ENCODE measurements around the gene ADAM30. TPM values are rescaled to one million over a fixed set of nuclear protein-coding genes. Genes with fewer than 3 reads are reported as not detected.

The ADAM30 gene
- total RNA-seq, 2 donors from 2014 or later, result not detected

DNA sequence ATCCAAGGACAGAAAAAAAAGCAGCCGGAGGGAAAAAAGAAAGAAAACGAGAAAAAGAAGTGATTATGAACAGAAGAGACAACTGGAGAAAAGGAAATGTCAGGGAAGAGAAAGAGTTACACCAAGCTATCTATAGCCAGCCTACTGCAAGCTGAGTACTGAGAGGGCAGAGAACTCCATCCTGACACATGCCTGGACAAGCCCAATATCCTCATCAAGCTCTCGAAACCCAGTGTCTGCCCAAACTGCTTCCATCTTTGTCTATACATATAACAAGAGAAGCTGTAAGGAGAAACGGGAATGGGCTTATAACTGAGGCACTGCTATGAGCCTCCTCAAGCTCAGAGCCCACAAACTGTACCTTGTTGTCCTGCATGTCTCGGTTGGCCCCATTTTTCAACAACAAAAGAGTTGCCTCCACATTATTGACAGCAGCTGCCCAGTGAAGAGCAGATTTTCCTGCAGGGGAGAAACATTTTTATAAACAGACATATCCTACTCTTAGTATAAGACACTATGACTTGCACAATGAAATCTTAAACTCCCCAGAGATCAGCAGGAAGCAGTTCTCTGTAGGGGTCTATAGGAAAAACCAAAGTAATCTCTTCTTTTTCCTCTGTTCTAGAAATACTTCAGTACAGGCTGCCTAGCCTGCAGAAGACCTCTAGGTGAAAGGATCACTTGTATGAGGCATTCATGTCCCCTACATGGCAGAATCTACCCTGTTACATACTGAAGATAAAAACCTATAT is 21.2 kb upstream of the ADAM30 start:
- Histone ChIP-seq H3K27me3 (replicated peaks; ENCODE audit: insufficient read depth) (no peaks in the 10 kb centered on the region), H3K4me1 (ENCODE audit: control insufficient read depth in 1 of 2, low read depth in 2 of 2) (no peaks in the 10 kb centered on the region), H3K4me3 (no peak overlapping the region), H3K9me3 (no peaks in the 10 kb centered on the region), H3K27ac (no peak overlapping the region), H3K36me3 (peaks cover 72% of the 10 kb centered on the region)
- TF ChIP-seq, protein P1, sequence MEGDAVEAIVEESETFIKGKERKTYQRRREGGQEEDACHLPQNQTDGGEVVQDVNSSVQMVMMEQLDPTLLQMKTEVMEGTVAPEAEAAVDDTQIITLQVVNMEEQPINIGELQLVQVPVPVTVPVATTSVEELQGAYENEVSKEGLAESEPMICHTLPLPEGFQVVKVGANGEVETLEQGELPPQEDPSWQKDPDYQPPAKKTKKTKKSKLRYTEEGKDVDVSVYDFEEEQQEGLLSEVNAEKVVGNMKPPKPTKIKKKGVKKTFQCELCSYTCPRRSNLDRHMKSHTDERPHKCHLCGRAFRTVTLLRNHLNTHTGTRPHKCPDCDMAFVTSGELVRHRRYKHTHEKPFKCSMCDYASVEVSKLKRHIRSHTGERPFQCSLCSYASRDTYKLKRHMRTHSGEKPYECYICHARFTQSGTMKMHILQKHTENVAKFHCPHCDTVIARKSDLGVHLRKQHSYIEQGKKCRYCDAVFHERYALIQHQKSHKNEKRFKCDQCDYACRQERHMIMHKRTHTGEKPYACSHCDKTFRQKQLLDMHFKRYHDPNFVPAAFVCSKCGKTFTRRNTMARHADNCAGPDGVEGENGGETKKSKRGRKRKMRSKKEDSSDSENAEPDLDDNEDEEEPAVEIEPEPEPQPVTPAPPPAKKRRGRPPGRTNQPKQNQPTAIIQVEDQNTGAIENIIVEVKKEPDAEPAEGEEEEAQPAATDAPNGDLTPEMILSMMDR (IDR thresholded peaks at IDR 0.05), result no peak
- DNase-seq (ENCODE audit: low spot score) (no peak), ATAC-seq (ENCODE audit: insufficient number of reproducible peaks, low FRiP score, low read depth) (no peak)

DNA sequence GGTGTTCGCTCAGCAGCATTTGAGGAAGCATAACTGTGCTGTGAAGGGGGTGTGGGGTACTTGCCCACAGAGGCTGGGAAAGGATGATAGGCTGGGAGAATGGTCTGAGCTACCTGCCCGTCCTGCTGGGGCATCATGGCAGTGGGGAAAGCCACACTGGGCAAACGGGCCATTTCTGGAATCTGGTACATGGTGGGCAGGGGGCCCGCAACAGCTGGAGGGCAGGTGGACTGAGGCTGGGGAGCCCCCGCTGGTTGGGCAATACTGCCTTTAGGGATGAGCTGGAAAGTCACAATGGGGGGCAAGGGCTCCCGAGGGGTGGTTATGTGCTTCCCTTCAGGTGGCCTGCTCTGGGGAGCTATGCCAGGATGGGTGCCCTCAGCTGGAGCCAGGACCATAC is 19.2 kb upstream of the ADAM30 start:
- H3K4me3 ChIP-seq, result no peak overlapping the region
- peaks cover 55% of the 10 kb centered on the region for H3K36me3 ChIP-seq
- TF ChIP-seq, protein P1 (IDR thresholded peaks at IDR 0.05), result no peak
- H3K4me1 ChIP-seq (ENCODE audit: control insufficient read depth in 1 of 2, low read depth in 2 of 2), result no peaks in the 10 kb centered on the region
- no peak overlapping the region for H3K27ac ChIP-seq
- no peaks in the 10 kb centered on the region for H3K9me3 ChIP-seq
- ATAC-seq (ENCODE audit: insufficient number of reproducible peaks, low FRiP score, low read depth), result no peak
- no peak for DNase-seq (ENCODE audit: low spot score)
- H3K27me3 ChIP-seq (replicated peaks; ENCODE audit: insufficient read depth), result no peaks in the 10 kb centered on the region

DNA sequence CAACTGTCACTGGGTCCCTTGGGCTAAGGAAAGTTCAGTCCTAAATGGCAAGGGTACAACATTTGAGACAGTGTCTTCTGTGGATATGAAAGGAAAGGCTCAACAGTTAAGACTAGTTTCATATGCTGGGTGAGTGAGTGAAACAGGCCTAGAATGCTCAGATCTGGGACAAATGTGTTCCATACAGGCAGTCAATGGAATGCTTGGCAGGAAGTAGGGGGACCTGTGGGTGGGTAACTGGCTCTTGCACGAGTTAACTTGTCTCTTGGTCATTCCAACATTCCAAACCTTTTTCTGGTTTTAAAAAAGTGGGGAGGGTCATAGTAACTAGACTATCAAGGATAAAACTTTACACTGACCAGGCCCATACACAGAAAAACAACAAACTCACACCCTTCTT is 17.8 kb upstream of the ADAM30 start:
- H3K27ac ChIP-seq, result no peak overlapping the region
- H3K4me3 ChIP-seq, result no peak overlapping the region
- H3K36me3 ChIP-seq, result peaks cover 43% of the 10 kb centered on the region
- H3K4me1 ChIP-seq (ENCODE audit: control insufficient read depth in 1 of 2, low read depth in 2 of 2), result no peaks in the 10 kb centered on the region
- ATAC-seq (ENCODE audit: insufficient number of reproducible peaks, low FRiP score, low read depth) (no peak), DNase-seq (ENCODE audit: low spot score) (no peak)
- TF ChIP-seq, protein P1 (IDR thresholded peaks at IDR 0.05), result no peak
- H3K9me3 ChIP-seq, result no peaks in the 10 kb centered on the region
- no peaks in the 10 kb centered on the region for H3K27me3 ChIP-seq (replicated peaks; ENCODE audit: insufficient read depth)

DNA sequence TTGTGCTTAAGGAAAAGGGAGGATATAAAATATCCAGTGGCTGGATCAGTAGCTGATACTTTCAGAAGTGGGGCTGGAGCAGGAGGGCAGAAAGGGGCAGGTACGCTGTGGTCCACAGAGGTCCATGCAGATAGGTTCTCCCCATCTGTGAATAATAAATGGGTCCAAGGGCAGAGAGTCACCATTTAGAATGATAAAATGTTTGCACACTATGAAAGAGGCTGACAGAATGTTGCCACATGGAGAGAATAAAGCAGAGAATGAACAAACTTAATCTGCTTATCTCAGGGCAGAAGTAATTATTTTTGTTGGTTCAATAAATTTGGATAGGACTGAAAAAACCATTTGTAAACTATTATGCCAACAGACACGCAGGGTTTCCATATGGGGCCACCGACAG is 16.6 kb upstream of the ADAM30 start:
- no peak for ATAC-seq (ENCODE audit: insufficient number of reproducible peaks, low FRiP score, low read depth)
- TF ChIP-seq, protein P1 (IDR thresholded peaks at IDR 0.05), result no peak
- no peak for DNase-seq (ENCODE audit: low spot score)
- Histone ChIP-seq H3K27ac (no peak overlapping the region), H3K9me3 (no peaks in the 10 kb centered on the region), H3K4me1 (ENCODE audit: control insufficient read depth in 1 of 2, low read depth in 2 of 2) (no peaks in the 10 kb centered on the region), H3K4me3 (no peak overlapping the region), H3K36me3 (peaks cover 32% of the 10 kb centered on the region), H3K27me3 (replicated peaks; ENCODE audit: insufficient read depth) (no peaks in the 10 kb centered on the region)

DNA sequence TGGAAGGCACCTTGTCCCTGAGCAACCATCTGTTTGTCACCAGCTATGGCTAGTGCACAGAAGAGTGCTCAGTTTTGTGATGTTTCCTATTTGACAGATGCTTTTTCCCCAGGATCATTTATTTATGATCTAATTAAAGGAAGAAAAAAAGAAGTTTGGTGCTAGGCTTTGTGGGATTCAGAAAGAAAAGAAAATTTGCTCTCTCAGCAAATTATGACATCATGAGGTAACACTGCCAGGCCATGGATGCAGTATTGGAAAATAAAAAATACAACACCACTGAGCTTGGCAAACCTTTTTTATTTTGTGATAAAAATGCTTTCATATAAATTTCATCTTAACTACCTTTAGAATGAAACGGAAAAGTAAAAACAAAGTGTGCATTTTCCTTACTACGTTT is 15.5 kb upstream of the ADAM30 start:
- TF ChIP-seq, protein P1 (IDR thresholded peaks at IDR 0.05), result no peak
- peaks cover 20% of the 10 kb centered on the region for H3K36me3 ChIP-seq
- ATAC-seq (ENCODE audit: insufficient number of reproducible peaks, low FRiP score, low read depth), result no peak

More for the DNA sequence above, 15.5 kb upstream of the ADAM30 start:
- Histone ChIP-seq H3K4me1 (ENCODE audit: control insufficient read depth in 1 of 2, low read depth in 2 of 2) (no peaks in the 10 kb centered on the region), H3K27me3 (replicated peaks; ENCODE audit: insufficient read depth) (no peaks in the 10 kb centered on the region), H3K4me3 (no peak overlapping the region), H3K9me3 (no peaks in the 10 kb centered on the region), H3K27ac (no peak overlapping the region)
- no peak for DNase-seq (ENCODE audit: low spot score)
